Brain microvascular endothelial cell (primary cell): ENCODE results near the gene FCN2.

Source experiments
- DNase-seq: peaks from one replicate; pipeline ENCODE4 v3.0.0-alpha.2; 2020
- H3K27ac ChIP-seq: fragments of 250-450 bp; sonication (Bioruptor Pico); 2 replicates; pipeline ENCODE4 v1.5.1; 2020; ENCODE audit warnings: mild to moderate bottlenecking, moderate library complexity
- H3K27me3 ChIP-seq: fragments of 250-450 bp; sonication (Bioruptor Pico); replicated peaks from 2 replicates; pipeline ENCODE4 v1.5.1; 2020; ENCODE audit warnings: mild to moderate bottlenecking
- H3K36me3 ChIP-seq: fragments of 250-450 bp; sonication (Bioruptor Pico); replicated peaks from 2 replicates; pipeline ENCODE4 v1.5.1; 2020; ENCODE audit warnings: mild to moderate bottlenecking
- H3K4me3 ChIP-seq: 2 replicates; pipeline ENCODE4 v1.5.1; 2011; ENCODE audit warnings: low read depth, mild to moderate bottlenecking, control low read depth, low read length, moderate library complexity
- CTCF ChIP-seq: IDR thresholded peaks from 2 replicates; pipeline ENCODE4 v1.5.1; 2011; ENCODE audit warnings: low read depth, mild to moderate bottlenecking, moderate library complexity, low read length, control low read depth, inconsistent platforms; ENCODE audit errors: missing control alignments
- in situ Hi-C: cut with HindIII; loops from 2 replicates; pipeline ENCODE4 v1.10.0; 2017; ENCODE audit warnings: low sequenced_read_pairs, low pct_ligation_motif_present

FCN2 gene

GRCh38 chr9:134875371-134875770 is 5.2 kb upstream of the FCN2 start:
- TF ChIP-seq CTCF, result no peak
- Histone ChIP-seq H3K4me3 (no peak overlapping the region), H3K36me3 (no peaks in the 10 kb centered on the region), H3K27ac (no peak overlapping the region), H3K27me3 (no peaks in the 10 kb centered on the region)
- no peak for DNase-seq
- in situ Hi-C loops, result no loop called here

- Histone ChIP-seq H3K27ac (no peak overlapping the region), H3K4me3 (no peak overlapping the region), H3K36me3 (no peaks in the 10 kb centered on the region), H3K27me3 (no peaks in the 10 kb centered on the region)
- no peak for DNase-seq
- TF ChIP-seq CTCF, result no peak
- in situ Hi-C loops, result no loop called here
These were observed 3.1 kb upstream of the FCN2 start for GRCh38 chr9:134877541-134877940.

- no peak for DNase-seq
- in situ Hi-C loops, result no loop called here
- no peak for TF ChIP-seq CTCF
- no peaks in the 10 kb centered on the region for H3K36me3 ChIP-seq
- H3K27ac ChIP-seq, result no peak overlapping the region
- no peak overlapping the region for H3K4me3 ChIP-seq
- no peaks in the 10 kb centered on the region for H3K27me3 ChIP-seq
These were observed 736 bp upstream of the FCN2 start for GRCh38 chr9:134879664-134880483.

- H3K27me3 ChIP-seq, result no peaks in the 10 kb centered on the region
- in situ Hi-C loops, result no loop called here
- H3K36me3 ChIP-seq, result no peaks in the 10 kb centered on the region
- no peak overlapping the region for H3K4me3 ChIP-seq
- DNase-seq, result no peak
- no peak for TF ChIP-seq CTCF
- no peak overlapping the region for H3K27ac ChIP-seq
These were observed 682 bp downstream of the FCN2 start for GRCh38 chr9:134881313-134881670.

GRCh38 chr9:134882204-134882785 is 1.7 kb downstream of the FCN2 start:
- DNase-seq, result no peak
- in situ Hi-C loops, result no loop called here
- no peak overlapping the region for H3K4me3 ChIP-seq
- TF ChIP-seq CTCF, result no peak
- H3K27me3 ChIP-seq, result no peaks in the 10 kb centered on the region
- H3K36me3 ChIP-seq, result no peaks in the 10 kb centered on the region
- H3K27ac ChIP-seq, result no peak overlapping the region
